Measurements from ENCODE around the gene KSR2.

KSR2 gene

GRCh38 chr12:117563007-117563406, 405.8 kb downstream of the KSR2 start:
- Mint-ChIP-seq H3K27ac (no peak overlapping the region), H3K36me3 (no peaks in the 10 kb centered on the region), H3K9me3 (peaks cover 6% of the 10 kb centered on the region), H3K4me3 (no peak overlapping the region), H3K4me1 (no peaks in the 10 kb centered on the region), H3K27me3 (peaks cover 6% of the 10 kb centered on the region)
- ATAC-seq (ENCODE audit: low read depth) (no peak), DNase-seq (ENCODE audit: low spot score in 2 of 2) (no peak)

- no peaks in the 10 kb centered on the region for H3K4me1 Mint-ChIP-seq
- peaks cover 6% of the 10 kb centered on the region for H3K9me3 Mint-ChIP-seq
- no peaks in the 10 kb centered on the region for H3K36me3 Mint-ChIP-seq
- H3K27me3 Mint-ChIP-seq: peaks cover 7% of the 10 kb centered on the region
- H3K4me3 Mint-ChIP-seq: no peak overlapping the region
- ATAC-seq (ENCODE audit: low read depth): no peak
- DNase-seq (ENCODE audit: low spot score in 2 of 2): no peak
- H3K27ac Mint-ChIP-seq: no peak overlapping the region
Measured at GRCh38 chr12:117561990-117562389, 406.8 kb downstream of the KSR2 start.

GRCh38 chr12:117559978-117560377, 408.8 kb downstream of the KSR2 start:
- Mint-ChIP-seq H3K36me3 (no peaks in the 10 kb centered on the region), H3K4me3 (no peak overlapping the region), H3K27me3 (peaks cover 5% of the 10 kb centered on the region), H3K27ac (no peak overlapping the region), H3K9me3 (peaks cover 7% of the 10 kb centered on the region), H3K4me1 (no peaks in the 10 kb centered on the region)
- DNase-seq (ENCODE audit: low spot score in 2 of 2) (no peak), ATAC-seq (ENCODE audit: low read depth) (no peak)

GRCh38 chr12:117555889-117556288, 412.9 kb downstream of the KSR2 start:
- Mint-ChIP-seq H3K27me3 (peaks cover 7% of the 10 kb centered on the region), H3K4me3 (no peak overlapping the region), H3K9me3 (peaks cover 13% of the 10 kb centered on the region), H3K4me1 (no peaks in the 10 kb centered on the region), H3K36me3 (no peaks in the 10 kb centered on the region), H3K27ac (no peak overlapping the region)
- DNase-seq (ENCODE audit: low spot score in 2 of 2) (no peak), ATAC-seq (ENCODE audit: low read depth) (no peak)

- Mint-ChIP-seq H3K9me3 (peaks cover 7% of the 10 kb centered on the region), H3K4me1 (no peaks in the 10 kb centered on the region), H3K36me3 (no peaks in the 10 kb centered on the region), H3K4me3 (no peak overlapping the region), H3K27ac (no peak overlapping the region), H3K27me3 (peaks cover 2% of the 10 kb centered on the region)
- ATAC-seq (ENCODE audit: low read depth) (no peak), DNase-seq (ENCODE audit: low spot score in 2 of 2) (no peak)
Measured at GRCh38 chr12:117552971-117553370, 415.8 kb downstream of the KSR2 start.

- DNase-seq (ENCODE audit: low spot score in 2 of 2): no peak
- H3K27me3 Mint-ChIP-seq: peaks cover 2% of the 10 kb centered on the region
- no peaks in the 10 kb centered on the region for H3K4me1 Mint-ChIP-seq
- ATAC-seq (ENCODE audit: low read depth): no peak
- H3K27ac Mint-ChIP-seq: no peak overlapping the region
- H3K4me3 Mint-ChIP-seq: no peak overlapping the region
- no peaks in the 10 kb centered on the region for H3K36me3 Mint-ChIP-seq
- peaks cover 7% of the 10 kb centered on the region for H3K9me3 Mint-ChIP-seq
Measured at GRCh38 chr12:117551665-117552064, 417.1 kb downstream of the KSR2 start.

GRCh38 chr12:117547209-117547608, 421.6 kb downstream of the KSR2 start:
- no peak for ATAC-seq (ENCODE audit: low read depth)
- Mint-ChIP-seq H3K27ac (no peak overlapping the region), H3K27me3 (peaks cover 2% of the 10 kb centered on the region), H3K4me1 (no peaks in the 10 kb centered on the region), H3K4me3 (no peak overlapping the region), H3K36me3 (no peaks in the 10 kb centered on the region), H3K9me3 (peaks cover 11% of the 10 kb centered on the region)
- DNase-seq (ENCODE audit: low spot score in 2 of 2): no peak

GRCh38 chr12:117545216-117545615, 423.6 kb downstream of the KSR2 start:
- ATAC-seq (ENCODE audit: low read depth) (no peak), DNase-seq (ENCODE audit: low spot score in 2 of 2) (no peak)
- Mint-ChIP-seq H3K27ac (no peak overlapping the region), H3K9me3 (peaks cover 9% of the 10 kb centered on the region), H3K4me3 (no peak overlapping the region), H3K36me3 (no peaks in the 10 kb centered on the region), H3K4me1 (no peaks in the 10 kb centered on the region), H3K27me3 (no peaks in the 10 kb centered on the region)

- DNase-seq (ENCODE audit: low spot score in 2 of 2) (no peak), ATAC-seq (ENCODE audit: low read depth) (no peak)
- no peaks in the 10 kb centered on the region for H3K4me1 Mint-ChIP-seq
- peaks cover 2% of the 10 kb centered on the region for H3K27me3 Mint-ChIP-seq
- no peak overlapping the region for H3K27ac Mint-ChIP-seq
- H3K4me3 Mint-ChIP-seq: no peak overlapping the region
- H3K9me3 Mint-ChIP-seq: peaks cover 3% of the 10 kb centered on the region
- no peaks in the 10 kb centered on the region for H3K36me3 Mint-ChIP-seq
Measured at GRCh38 chr12:117540011-117540410, 428.8 kb downstream of the KSR2 start.

GRCh38 chr12:117538926-117539325, 429.9 kb downstream of the KSR2 start:
- ATAC-seq (ENCODE audit: low read depth) (no peak), DNase-seq (ENCODE audit: low spot score in 2 of 2) (no peak)
- peaks cover 5% of the 10 kb centered on the region for H3K27me3 Mint-ChIP-seq
- H3K36me3 Mint-ChIP-seq: no peaks in the 10 kb centered on the region
- peaks cover 4% of the 10 kb centered on the region for H3K9me3 Mint-ChIP-seq
- no peak overlapping the region for H3K4me3 Mint-ChIP-seq
- no peaks in the 10 kb centered on the region for H3K4me1 Mint-ChIP-seq
- no peak overlapping the region for H3K27ac Mint-ChIP-seq

- H3K27ac Mint-ChIP-seq: no peak overlapping the region
- no peak overlapping the region for H3K4me3 Mint-ChIP-seq
- H3K27me3 Mint-ChIP-seq: peaks cover 5% of the 10 kb centered on the region
- DNase-seq (ENCODE audit: low spot score in 2 of 2) (no peak), ATAC-seq (ENCODE audit: low read depth) (no peak)
- H3K4me1 Mint-ChIP-seq: no peaks in the 10 kb centered on the region
- H3K36me3 Mint-ChIP-seq: no peaks in the 10 kb centered on the region
- H3K9me3 Mint-ChIP-seq: peaks cover 3% of the 10 kb centered on the region
Measured at GRCh38 chr12:117538032-117538690, 430.6 kb downstream of the KSR2 start.

GRCh38 chr12:117533687-117534086, 435.1 kb downstream of the KSR2 start:
- ATAC-seq (ENCODE audit: low read depth): no peak
- Mint-ChIP-seq H3K4me3 (no peak overlapping the region), H3K4me1 (no peaks in the 10 kb centered on the region), H3K9me3 (peaks cover 3% of the 10 kb centered on the region), H3K36me3 (no peaks in the 10 kb centered on the region), H3K27me3 (peaks cover 5% of the 10 kb centered on the region), H3K27ac (no peak overlapping the region)
- no peak for DNase-seq (ENCODE audit: low spot score in 2 of 2)

- Mint-ChIP-seq H3K9me3 (peaks cover 3% of the 10 kb centered on the region), H3K4me3 (no peak overlapping the region), H3K27me3 (peaks cover 8% of the 10 kb centered on the region), H3K36me3 (no peaks in the 10 kb centered on the region), H3K27ac (no peak overlapping the region), H3K4me1 (no peaks in the 10 kb centered on the region)
- DNase-seq (ENCODE audit: low spot score in 2 of 2): no peak
- no peak for ATAC-seq (ENCODE audit: low read depth)
Measured at GRCh38 chr12:117530796-117531195, 438.0 kb downstream of the KSR2 start.

GRCh38 chr12:117528538-117528937, 440.3 kb downstream of the KSR2 start:
- no peak for DNase-seq (ENCODE audit: low spot score in 2 of 2)
- H3K9me3 Mint-ChIP-seq: peaks cover 2% of the 10 kb centered on the region
- no peaks in the 10 kb centered on the region for H3K4me1 Mint-ChIP-seq
- H3K4me3 Mint-ChIP-seq: no peak overlapping the region
- no peaks in the 10 kb centered on the region for H3K36me3 Mint-ChIP-seq
- no peak for ATAC-seq (ENCODE audit: low read depth)
- peaks cover 5% of the 10 kb centered on the region for H3K27me3 Mint-ChIP-seq
- no peak overlapping the region for H3K27ac Mint-ChIP-seq

- Mint-ChIP-seq H3K36me3 (no peaks in the 10 kb centered on the region), H3K27me3 (peaks cover 5% of the 10 kb centered on the region), H3K4me1 (no peaks in the 10 kb centered on the region), H3K9me3 (peaks cover 2% of the 10 kb centered on the region), H3K4me3 (no peak overlapping the region), H3K27ac (no peak overlapping the region)
- DNase-seq (ENCODE audit: low spot score in 2 of 2) (no peak), ATAC-seq (ENCODE audit: low read depth) (no peak)
Measured at GRCh38 chr12:117527479-117527855, 441.3 kb downstream of the KSR2 start.

Data from memory B cell (primary cell).